A549 (cell line): ENCODE results near the gene CRMP1. TPM values are rescaled to one million over a fixed set of nuclear protein-coding genes. Genes with fewer than 3 reads are reported as not detected.
A peak's percentile ranks its signal among the peaks of the same experiment; 100 is the strongest.

ENCODE experiments used
- ATAC-seq, 2 experiments: fragments of 200-7000 bp in 1 of 2; fragments of >200 bp in 1 of 2; cut with Nextera tagmentation in 1 of 2; cut with Tn5 transposase in 1 of 2; 3 replicates each; pipeline versions ENCODE4 v1.8.0 to v1.9.1; 2018 to 2020; ENCODE audit warnings: mild to moderate bottlenecking in 1 of 2, moderate library complexity in 1 of 2
- CTCF ChIA-PET: fragments of 300-600 bp; sonication (Branson Sonifier 250); formaldehyde crosslinking; extraction: SDS; loops from one replicate; lab custom pipeline; 2021; ENCODE audit warnings: antibody characterized with exemption, inconsistent platforms; lab: Yijun Ruan, JAX
- POLR2A ChIA-PET: fragments of 350-600 bp; formaldehyde crosslinking; extraction: SDS; loops from one replicate; lab custom pipeline; 2021; ENCODE audit warnings: antibody characterized with exemption, inconsistent platforms; lab: Yijun Ruan, JAX
- DNase-seq, 2 experiments: peaks; one replicate each; pipeline versions ENCODE4 v3.0.0 to v3.0.0-alpha.2; 2011 to 2016; ENCODE audit warnings: low read depth in 1 of 2, low spot score in 1 of 2
- FAIRE-seq: peaks from 2 replicates; lab custom pipeline; 2011; peaks lifted over from hg19 to GRCh38; lab: Jason Lieb, UNC
- H3K27ac ChIP-seq, 2 experiments: fragments of >200 bp; sonication (Bioruptor Twin); formaldehyde crosslinking; 3 replicates each; pipeline ENCODE4 v1.5.1; 2016 to 2017
- H3K4me1 ChIP-seq: fragments of >200 bp; sonication (Bioruptor Twin); formaldehyde crosslinking; 3 replicates; pipeline ENCODE4 v1.6.1; 2016
- H3K4me2 ChIP-seq: fragments of >200 bp; sonication (Bioruptor Twin); formaldehyde crosslinking; 3 replicates; pipeline ENCODE4 v1.6.1; 2016
- H3K4me3 ChIP-seq: fragments of >200 bp; sonication (Bioruptor Twin); formaldehyde crosslinking; 3 replicates; pipeline ENCODE4 v1.5.1; 2016
- H3K9me3 ChIP-seq: fragments of >200 bp; sonication (Bioruptor Twin); formaldehyde crosslinking; 3 replicates; pipeline ENCODE4 v1.6.1; 2016
- CBX8 ChIP-seq: fragments of 200-600 bp; sonication (generic); IDR thresholded peaks from 2 replicates; pipeline ENCODE4 v1.6.1; 2016
- ESRRA ChIP-seq: fragments of 150-350 bp; IDR thresholded peaks from 2 replicates; pipeline ENCODE4 v1.6.1; 2014; ENCODE audit warnings: mild to moderate bottlenecking, low read length, borderline replicate concordance
- FOSL2 ChIP-seq, 2 experiments: fragments of 450-650 bp in 1 of 2; fragments of >200 bp in 1 of 2; sonication (Bioruptor Twin) in 1 of 2; formaldehyde crosslinking; IDR thresholded peaks; 2 replicates each; pipeline versions ENCODE4 v1.5.0 to v1.6.1; 2016 to 2020; ENCODE audit warnings: mild to moderate bottlenecking in 1 of 2, moderate library complexity in 1 of 2
- JUNB ChIP-seq: fragments of >200 bp; sonication (Bioruptor Twin); formaldehyde crosslinking; IDR thresholded peaks from 2 replicates; pipeline ENCODE4 v1.6.1; 2016
- MAFK ChIP-seq: fragments of 450-650 bp; IDR thresholded peaks from 2 replicates; pipeline ENCODE4 v1.6.1; 2014; ENCODE audit not compliant: partially characterized antibody
- POLR2A ChIP-seq: IDR thresholded peaks from 2 replicates; pipeline ENCODE4 v1.6.1; 2012; ENCODE audit warnings: mild to moderate bottlenecking, low read length
- RFX5 ChIP-seq: fragments of 450-650 bp; IDR thresholded peaks from 2 replicates; pipeline ENCODE4 v1.7.1; 2014; ENCODE audit warnings: antibody characterized with exemption, mild to moderate bottlenecking, moderate library complexity
- RNF2 ChIP-seq: fragments of 200-600 bp; sonication (generic); IDR thresholded peaks from 2 replicates; pipeline ENCODE4 v1.6.1; 2016; ENCODE audit warnings: low read depth, mild to moderate bottlenecking, antibody characterized with exemption, moderate library complexity, borderline replicate concordance
- SREBF2 ChIP-seq: fragments of 450-650 bp; IDR thresholded peaks from 2 replicates; pipeline ENCODE4 v1.6.1; 2014; ENCODE audit warnings: mild to moderate bottlenecking, moderate library complexity
- TP53 ChIP-seq: fragments of 250-450 bp; sonication (Bioruptor Pico); IDR thresholded peaks from 2 replicates; pipeline ENCODE4 v1.5.0; 2021; ENCODE audit warnings: mild to moderate bottlenecking, moderate library complexity
- WGBS: methylation state at CpG from one replicate; pipeline ENCODE4 v1.1.6; 2017; ENCODE audit errors: missing lambda C conversion rate; 5-methylcytosine and 5-hydroxymethylcytosine counted together
- polyA plus RNA-seq, 4 experiments: library from polyadenylated mRNA; depleted of rRNA in 3 of 4; stranded (reverse); fragments of >200 nt; fragmentation: RNase III in 1 of 4; extraction: RNeasy Plus Mini Kit Qiagen cat#74134 plus additional on column Dnase treatment in 1 of 4; gene quantifications; 2 replicates in 3 of 4; 3 replicates in 1 of 4; pipeline ENCODE4 v1.2.3, GENCODE V29; 2011 to 2017
- TF ChIP-seq, protein P1 (sequence below): fragments of 250-450 bp; sonication (Bioruptor Pico); IDR thresholded peaks from 2 replicates; pipeline ENCODE4 v1.5.0; 2020; ENCODE audit warnings: low read depth, mild to moderate bottlenecking, moderate library complexity
- TF ChIP-seq, protein P2 (sequence below): IDR thresholded peaks from 2 replicates; pipeline ENCODE4 v1.6.1; 2012; ENCODE audit warnings: low read depth, borderline replicate concordance
- TF ChIP-seq, protein P3 (sequence below): fragments of 150-350 bp; IDR thresholded peaks from 2 replicates; pipeline ENCODE4 v1.6.1; 2014; ENCODE audit warnings: low read depth, mild to moderate bottlenecking, low read length

CRMP1 gene
- polyA plus RNA-seq, 2 of the 4 experiments (the other 2 are of a cell fraction) = 0.74 to 0.80 TPM

DNA sequence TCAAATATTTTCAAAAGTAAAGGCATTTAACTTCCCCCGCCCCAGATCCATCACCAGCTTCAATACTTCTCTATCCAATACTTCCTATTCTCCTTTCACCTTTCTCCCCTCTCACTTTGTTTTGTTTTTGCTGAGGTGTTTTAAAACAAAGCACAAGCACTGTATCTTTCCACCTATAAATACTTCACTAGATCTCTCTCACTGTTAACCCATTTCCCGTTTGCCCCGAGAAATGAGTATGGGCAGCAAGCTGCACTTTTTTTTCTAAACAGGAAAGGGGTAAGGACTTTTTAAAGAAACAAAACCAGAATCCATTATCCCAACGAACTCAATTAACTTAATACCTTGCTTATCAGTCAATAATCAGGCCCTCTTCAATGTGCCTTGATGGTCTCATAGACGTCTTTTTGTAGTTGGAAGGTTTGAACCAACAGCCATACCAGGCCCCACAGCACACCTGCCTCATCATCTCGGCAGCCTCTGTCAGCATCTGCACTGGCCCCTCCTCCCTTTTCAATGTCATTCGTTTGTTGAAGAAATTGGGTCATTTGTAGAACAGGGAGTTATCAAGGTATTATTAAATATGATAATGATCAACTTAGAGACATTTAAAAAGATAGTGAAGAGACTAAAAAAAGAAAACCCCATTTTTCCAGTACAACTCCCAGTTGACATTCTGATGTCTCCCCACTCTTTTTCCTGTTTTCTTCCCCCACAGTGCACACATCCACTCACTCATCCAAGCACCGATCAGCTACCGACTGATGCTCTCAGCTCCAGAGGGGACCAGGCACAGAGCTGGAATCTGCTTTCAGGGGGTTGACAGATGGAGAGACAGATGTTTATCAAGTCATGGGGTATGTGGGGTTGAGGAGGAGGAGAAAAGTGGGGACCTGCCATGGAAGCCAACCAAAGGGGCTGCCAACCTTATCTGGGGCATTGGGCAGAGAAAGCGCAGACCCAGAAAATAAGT lies 25.8 kb downstream of the CRMP1 start:
- ChIA-PET CTCF (no interaction called here), POLR2A (no interaction called here)
- DNase-seq (no peak), ATAC-seq (no peak), FAIRE-seq (no peak)
- TF ChIP-seq TP53 (CRISPR knock-in tag) (no peak), CBX8 (peak; percentile 88), MAFK (no peak), RNF2 (peak; percentile 78; the same call in 1 of the 2 replicates)
- TF ChIP-seq, protein P1, sequence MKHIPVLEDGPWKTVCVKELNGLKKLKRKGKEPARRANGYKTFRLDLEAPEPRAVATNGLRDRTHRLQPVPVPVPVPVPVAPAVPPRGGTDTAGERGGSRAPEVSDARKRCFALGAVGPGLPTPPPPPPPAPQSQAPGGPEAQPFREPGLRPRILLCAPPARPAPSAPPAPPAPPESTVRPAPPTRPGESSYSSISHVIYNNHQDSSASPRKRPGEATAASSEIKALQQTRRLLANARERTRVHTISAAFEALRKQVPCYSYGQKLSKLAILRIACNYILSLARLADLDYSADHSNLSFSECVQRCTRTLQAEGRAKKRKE = no peak
- H3K9me3 ChIP-seq = no peaks in the 10 kb centered on the region
- peaks cover 10% of the 10 kb centered on the region for H3K4me1 ChIP-seq
- no peak overlapping the region for H3K27ac ChIP-seq
- no peak overlapping the region for H3K4me2 ChIP-seq
- 33% methylated on average over 10 of the region's 10 CpGs for WGBS
- H3K4me3 ChIP-seq = no peak overlapping the region

DNA sequence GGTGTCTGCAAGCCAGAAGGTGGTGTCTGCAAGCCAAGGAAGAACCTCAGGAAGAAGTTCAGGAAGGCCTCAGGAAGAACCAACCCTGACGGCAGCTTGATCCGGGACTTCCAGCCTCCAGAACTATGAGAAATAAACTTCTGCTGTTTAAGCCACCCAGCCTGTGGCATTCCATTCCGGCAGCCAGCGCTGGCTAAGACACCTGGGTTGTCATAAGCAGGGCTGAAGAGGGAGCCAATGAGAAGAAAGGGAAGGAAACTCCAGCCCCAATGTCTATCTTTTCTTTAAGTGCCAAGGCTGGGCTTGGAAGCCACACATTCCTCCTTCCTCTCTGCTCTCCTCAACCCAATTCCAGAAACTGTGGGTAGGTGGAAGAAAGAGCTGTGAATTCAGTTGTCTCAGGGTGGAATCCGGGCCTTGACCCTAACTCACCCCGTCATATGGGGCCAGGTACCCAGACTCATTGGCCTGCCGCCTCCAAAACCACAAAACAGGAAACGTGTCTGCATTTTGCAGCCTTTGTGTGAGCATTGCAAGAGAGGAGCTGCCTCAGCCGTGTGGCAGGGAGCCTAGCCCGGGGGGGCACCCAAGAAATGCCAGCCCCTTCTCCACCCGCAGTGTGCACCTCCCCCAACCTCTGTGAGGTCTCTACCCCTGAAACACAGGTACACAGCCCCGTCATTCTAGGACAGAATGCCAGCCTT lies 26.8 kb downstream of the CRMP1 start:
- ATAC-seq (no peak), DNase-seq (no peak), FAIRE-seq (no peak)
- Histone ChIP-seq H3K4me2 (no peak overlapping the region), H3K27ac (no peak overlapping the region), H3K4me1 (peaks cover 10% of the 10 kb centered on the region), H3K4me3 (no peak overlapping the region), H3K9me3 (no peaks in the 10 kb centered on the region)
- ChIA-PET POLR2A (no interaction called here), CTCF (no interaction called here)
- 40% methylated on average over 12 of the region's 12 CpGs for WGBS
- TF ChIP-seq RFX5 (no peak), POLR2A (no peak)
- TF ChIP-seq, protein P2, sequence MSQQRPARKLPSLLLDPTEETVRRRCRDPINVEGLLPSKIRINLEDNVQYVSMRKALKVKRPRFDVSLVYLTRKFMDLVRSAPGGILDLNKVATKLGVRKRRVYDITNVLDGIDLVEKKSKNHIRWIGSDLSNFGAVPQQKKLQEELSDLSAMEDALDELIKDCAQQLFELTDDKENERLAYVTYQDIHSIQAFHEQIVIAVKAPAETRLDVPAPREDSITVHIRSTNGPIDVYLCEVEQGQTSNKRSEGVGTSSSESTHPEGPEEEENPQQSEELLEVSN = no peak
- TF ChIP-seq, protein P3, sequence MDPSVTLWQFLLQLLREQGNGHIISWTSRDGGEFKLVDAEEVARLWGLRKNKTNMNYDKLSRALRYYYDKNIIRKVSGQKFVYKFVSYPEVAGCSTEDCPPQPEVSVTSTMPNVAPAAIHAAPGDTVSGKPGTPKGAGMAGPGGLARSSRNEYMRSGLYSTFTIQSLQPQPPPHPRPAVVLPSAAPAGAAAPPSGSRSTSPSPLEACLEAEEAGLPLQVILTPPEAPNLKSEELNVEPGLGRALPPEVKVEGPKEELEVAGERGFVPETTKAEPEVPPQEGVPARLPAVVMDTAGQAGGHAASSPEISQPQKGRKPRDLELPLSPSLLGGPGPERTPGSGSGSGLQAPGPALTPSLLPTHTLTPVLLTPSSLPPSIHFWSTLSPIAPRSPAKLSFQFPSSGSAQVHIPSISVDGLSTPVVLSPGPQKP = no peak

DNA sequence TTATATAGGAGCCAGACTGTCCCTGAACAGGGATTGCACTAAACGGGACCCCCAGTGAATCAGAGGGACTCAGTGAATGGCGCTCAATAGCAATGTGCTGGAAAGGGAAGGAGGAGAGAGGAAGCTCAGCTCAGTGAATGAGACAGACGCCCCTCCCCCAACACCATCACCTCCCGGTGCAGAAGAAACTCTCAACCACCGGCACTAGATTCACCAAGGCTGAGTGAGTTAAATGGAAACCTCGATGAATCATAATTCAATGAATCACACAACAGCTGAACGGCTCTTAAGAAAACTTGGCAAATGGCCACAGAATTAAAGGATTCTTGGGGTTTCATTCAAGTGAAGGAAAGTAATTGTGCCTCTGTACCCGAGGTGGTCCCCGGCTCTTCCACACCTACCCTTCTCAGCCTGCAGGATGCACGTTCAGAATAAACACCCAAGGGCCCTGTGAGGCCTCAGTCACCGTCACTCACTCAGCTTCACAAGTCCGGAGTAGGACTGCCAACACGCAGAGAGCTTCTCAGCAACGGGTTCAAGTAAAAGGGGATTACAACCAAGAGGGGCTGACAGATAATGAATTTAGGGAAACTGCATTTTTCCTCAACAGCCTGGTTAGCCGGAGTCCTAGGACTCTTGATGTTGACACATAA lies 29.3 kb downstream of the CRMP1 start:
- ChIA-PET POLR2A (no interaction called here), CTCF (no interaction called here)
- FAIRE-seq = no peak
- 11% methylated on average over 15 of the region's 15 CpGs for WGBS
- no peak overlapping the region for H3K4me3 ChIP-seq
- TF ChIP-seq JUNB (peak; percentile 56), FOSL2 (IDR thresholded peaks at IDR 0.05) (peak; percentile 73), FOSL2 (CRISPR knock-in tag; IDR thresholded peaks at IDR 0.05) (peak; percentile 59), ESRRA (no peak), SREBF2 (no peak)
- peak overlapping the region; percentile 41 for H3K4me2 ChIP-seq
- peak; percentile 73 to 84 for ATAC-seq
- peak; percentile 30 to 62 for DNase-seq
- H3K9me3 ChIP-seq = no peaks in the 10 kb centered on the region
- peaks cover 10% of the 10 kb centered on the region for H3K4me1 ChIP-seq
- H3K27ac ChIP-seq = no peak overlapping the region
